HepG2 (cell line): ENCODE results near the gene PIH1D2. TPM values are rescaled to one million over a fixed set of nuclear protein-coding genes. Genes with fewer than 3 reads are reported as not detected.

Experiments
- ATAC-seq: fragments of 200-7000 bp; cut with Tn5 transposase; 3 replicates; pipeline ENCODE4 v1.9.1; 2020; ENCODE audit warnings: mild to moderate bottlenecking, moderate library complexity
- Bru-seq: library from RNA; stranded (reverse); fragments of 400-500 nt; gene quantifications from one replicate; lab custom pipeline; 2021; lab: Mats Ljungman, UMichigan
- BruChase-seq, 2 experiments: library from RNA; stranded (reverse); fragments of 400-500 nt; gene quantifications; one replicate each; lab custom pipeline; 2021; lab: Mats Ljungman, UMichigan
- BruUV-seq: library from RNA; stranded (reverse); fragments of 400-500 nt; replicated peaks from 2 replicates; lab custom pipeline; 2021; lab: Mats Ljungman, UMichigan
- CTCF ChIA-PET: fragments of 300-600 bp; formaldehyde crosslinking; extraction: SDS; loops from one replicate; lab custom pipeline; 2021; ENCODE audit warnings: low total read pairs, inconsistent platforms, low intra/inter-chr PET ratio; lab: Yijun Ruan, JAX
- POLR2A ChIA-PET: fragments of 350-600 bp; sonication (Branson Sonifier 250); formaldehyde crosslinking; loops from one replicate; lab custom pipeline; 2020; ENCODE audit warnings: antibody characterized with exemption, inconsistent platforms; lab: Yijun Ruan, JAX
- DNase-seq: peaks from one replicate; pipeline ENCODE4 v3.0.0-alpha.2; 2015; ENCODE audit warnings: low spot score
- FAIRE-seq: peaks from 3 replicates; lab custom pipeline; 2011; peaks lifted over from hg19 to GRCh38; lab: Jason Lieb, UNC
- H2AFZ ChIP-seq: one replicate; pipeline ENCODE4 v1.6.1; 2011; ENCODE audit warnings: low read length, inconsistent platforms
- H3K27ac ChIP-seq: fragments of 300-600 bp; 3 replicates; pipeline ENCODE4 v1.8.0; 2011; ENCODE audit warnings: mixed run types, mild to moderate bottlenecking, mixed read lengths, low read length, inconsistent platforms; ENCODE audit not compliant: insufficient read depth; ENCODE audit errors: extremely low read length
- H3K27me3 ChIP-seq, 2 experiments: fragments of 200-600 bp in 1 of 2; 2 replicates in 1 of 2; 3 replicates in 1 of 2; pipeline versions ENCODE4 v1.6.0 to v1.8.0; 2011; ENCODE audit warnings: low read length in 2 of 2, mild to moderate bottlenecking in 2 of 2, moderate library complexity in 2 of 2, inconsistent platforms in 1 of 2; ENCODE audit not compliant: insufficient read depth in 2 of 2, control insufficient read depth in 1 of 2
- H3K36me3 ChIP-seq, 2 experiments: fragments of 200-600 bp in 1 of 2; replicated peaks in 1 of 2; 2 replicates in 1 of 2; 3 replicates in 1 of 2; pipeline versions ENCODE4 v1.5.1 to v1.8.0; 2011; ENCODE audit warnings: low read length in 2 of 2, inconsistent platforms in 1 of 2; ENCODE audit not compliant: insufficient read depth in 2 of 2, control insufficient read depth in 1 of 2
- H3K4me1 ChIP-seq: 2 replicates; pipeline ENCODE4 v1.5.1; 2012; ENCODE audit warnings: low read length, inconsistent platforms; ENCODE audit not compliant: insufficient read depth
- H3K4me2 ChIP-seq: 2 replicates; pipeline ENCODE4 v1.6.0; 2011; ENCODE audit warnings: low read depth, low read length, inconsistent platforms
- H3K4me3 ChIP-seq, 3 experiments: fragments of 200-600 bp in 1 of 3; sonication (generic), shearing (Covaris generic) in 1 of 3; replicated peaks in 1 of 3; 2 replicates each; pipeline ENCODE4 v1.5.1; 2011 to 2016; ENCODE audit warnings: low read length in 3 of 3, inconsistent platforms in 2 of 3, low read depth in 2 of 3, mild to moderate bottlenecking in 2 of 3, control low read depth in 1 of 3, mixed read lengths in 1 of 3; ENCODE audit not compliant: insufficient read depth in 1 of 3
- H3K79me2 ChIP-seq: one replicate; pipeline ENCODE4 v1.6.1; 2011; ENCODE audit warnings: low read length, inconsistent platforms; ENCODE audit not compliant: insufficient read depth
- H3K9ac ChIP-seq: 2 replicates; pipeline ENCODE4 v1.6.0; 2011; ENCODE audit warnings: mild to moderate bottlenecking, low read depth, low read length, inconsistent platforms; ENCODE audit not compliant: insufficient read depth
- H3K9me3 ChIP-seq: 2 replicates; pipeline ENCODE4 v1.5.1; 2012; ENCODE audit warnings: mild to moderate bottlenecking, low read length
- H4K20me1 ChIP-seq: 2 replicates; pipeline ENCODE4 v1.6.0; 2011; ENCODE audit warnings: inconsistent platforms, mild to moderate bottlenecking, low read length, moderate library complexity; ENCODE audit not compliant: insufficient read depth
- FOXA1 ChIP-seq, 2 experiments: fragments of 450-650 bp in 1 of 2; sonication (generic) in 1 of 2; formaldehyde crosslinking in 1 of 2; IDR thresholded peaks; 2 replicates each; pipeline versions ENCODE4 v1.4.0 to v1.6.1; 2016 to 2020; ENCODE audit warnings: missing genetic modification reagents in 1 of 2
- MED8 ChIP-seq: sonication (generic); formaldehyde crosslinking; IDR thresholded peaks from 2 replicates; pipeline ENCODE4 v1.8.1; 2023; ENCODE audit warnings: mild to moderate bottlenecking, missing genetic modification reagents; ENCODE audit not compliant: insufficient replicate concordance
- SRSF9 ChIP-seq: fragments of 200-400 bp; formaldehyde crosslinking; IDR thresholded peaks from 2 replicates; pipeline ENCODE4 v1.6.1; 2018; ENCODE audit warnings: borderline replicate concordance, mild to moderate bottlenecking, low read depth, low read length; ENCODE audit not compliant: insufficient read depth, poor library complexity, severe bottlenecking
- ZNF605 ChIP-seq: sonication (generic); formaldehyde crosslinking; IDR thresholded peaks from 2 replicates; pipeline ENCODE4 v1.8.0; 2022; ENCODE audit warnings: mild to moderate bottlenecking, missing genetic modification reagents
- WGBS: methylation state at CpG from one replicate; pipeline ENCODE4 v1.1.6; 2017; ENCODE audit warnings: low lambda C conversion rate; 5-methylcytosine and 5-hydroxymethylcytosine counted together
- in situ Hi-C: cut with HindIII; loops from 2 replicates; pipeline ENCODE4 v1.10.0; 2017; ENCODE audit warnings: low pct_unique_long_range_greater_than_20kb; ENCODE audit not compliant: extremely low pct_ligation_motif_present
- intact Hi-C: fragments of 100-400 bp; cut with micrococcal nuclease; formaldehyde crosslinking; loops from one replicate; pipeline ENCODE4 v1.10.0; 2022; ENCODE audit not compliant: unreplicated experiment
- long read RNA-seq, 2 experiments: library from RNA in 1 of 2; library from polyadenylated mRNA in 1 of 2; stranded (forward) in 1 of 2; unstranded in 1 of 2; transcript quantifications; one replicate each; pipeline ENCODE4 v2.0.0, GENCODE V29; 2019 to 2022
- polyA minus RNA-seq, 3 experiments: library from RNA; depleted of rRNA, polyadenylated mRNA; stranded (reverse); fragments of >200 nt; gene quantifications; 2 replicates each; pipeline ENCODE4 v1.2.3, GENCODE V29; 2011; ENCODE audit warnings: low replicate concordance in 1 of 3
- polyA plus RNA-seq, 8 experiments: library from polyadenylated mRNA; depleted of rRNA in 3 of 8; stranded (reverse) in 7 of 8; unstranded in 1 of 8; fragments of >200 nt; fragmentation: Illumina TruSeq in 4 of 8; extraction: Trizol in 4 of 8; gene quantifications; 2 replicates each; pipeline versions ENCODE4 v1.2.1 to v1.2.3, GENCODE V29; 2011 to 2016; ENCODE audit warnings: low read depth in 4 of 8, missing spikeins in 1 of 8, mixed read lengths in 1 of 8; ENCODE audit not compliant: insufficient read depth in 1 of 8
- total RNA-seq, 5 experiments: library from RNA; depleted of rRNA; stranded (reverse); fragments of >200 nt; fragmentation: Illumina TruSeq; extraction: Trizol; gene quantifications; 2 replicates each; pipeline ENCODE4 v1.2.3, GENCODE V29; 2016; ENCODE audit warnings: low read depth in 1 of 5
- TF ChIP-seq, protein P1 (sequence below): sonication (generic); formaldehyde crosslinking; IDR thresholded peaks from one replicate; pipeline ENCODE4 v1.5.1; 2020; ENCODE audit warnings: mild to moderate bottlenecking, missing genetic modification reagents; ENCODE audit errors: not compliant biosample characterization

PIH1D2 gene, protein sequence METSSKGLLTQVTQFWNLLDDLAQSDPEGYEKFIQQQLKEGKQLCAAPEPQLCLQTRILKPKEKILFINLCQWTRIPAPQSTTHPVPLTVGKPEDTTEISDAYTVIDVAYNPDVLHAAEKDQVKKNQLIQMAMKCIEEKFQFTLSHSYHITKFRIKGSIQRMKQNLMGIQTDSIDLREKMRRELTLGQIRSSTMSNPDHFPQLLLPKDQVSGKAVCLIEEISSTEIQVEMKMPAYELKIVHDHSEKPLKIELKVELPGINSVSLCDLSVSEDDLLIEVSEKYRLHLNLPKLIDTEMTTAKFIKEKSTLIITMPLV
- total RNA-seq (2016; rRNA removed; fragmentation: Illumina TruSeq; extraction: Trizol) (2.7 and 2.8 TPM in 2 replicates), polyA plus RNA-seq (2011; rRNA removed) (0.49 and 0.61 TPM in 2 replicates), polyA minus RNA-seq (2011; rRNA and poly(A)+ RNA removed; ENCODE audit: low replicate concordance) (0.16 and 0.65 TPM in 2 replicates), Bru-seq, nascent RNA (percentile 36 among the genes with signal in this experiment), BruChase-seq, experiment 1, labeled RNA remaining after a 6-hour chase (percentile 39 among the genes with signal in this experiment), BruChase-seq, experiment 2, labeled RNA remaining after a 2-hour chase (percentile 36 among the genes with signal in this experiment)
- 0.53 and 1.0 TPM in 2 replicates for total RNA-seq (2016; cell fraction: cytosol; rRNA removed; fragmentation: Illumina TruSeq; extraction: Trizol; ENCODE audit: low read depth)
- 2.0 and 2.4 TPM in 2 replicates for total RNA-seq (2016; cell fraction: insoluble cytoplasmic fraction; rRNA removed; fragmentation: Illumina TruSeq; extraction: Trizol)
- 1.1 and 1.4 TPM in 2 replicates for total RNA-seq (2016; cell fraction: membrane; rRNA removed; fragmentation: Illumina TruSeq; extraction: Trizol)
- 0.93 and 2.3 TPM in 2 replicates for total RNA-seq (2016; cell fraction: nucleus; rRNA removed; fragmentation: Illumina TruSeq; extraction: Trizol)
- 0.23 and 0.24 TPM in 2 replicates for polyA plus RNA-seq (2011; cell fraction: cytosol; rRNA removed)
- 0.50 and 0.55 TPM in 2 replicates for polyA plus RNA-seq (2011; cell fraction: nucleus; rRNA removed)
- 0.24 and 0.52 TPM in 2 replicates for polyA plus RNA-seq (2012)
- polyA plus RNA-seq (2016; cell fraction: cytosol; fragmentation: Illumina TruSeq; extraction: Trizol; ENCODE audit: low read depth) = 0.49 and 0.62 TPM in 2 replicates
- 1.7 and 2.2 TPM in 2 replicates for polyA plus RNA-seq (2016; cell fraction: insoluble cytoplasmic fraction; fragmentation: Illumina TruSeq; extraction: Trizol; ENCODE audit: low read depth)
- polyA plus RNA-seq (2016; cell fraction: membrane; fragmentation: Illumina TruSeq; extraction: Trizol; ENCODE audit: low read depth) = 0.73 and 0.88 TPM in 2 replicates
- polyA plus RNA-seq (2016; cell fraction: nucleus; fragmentation: Illumina TruSeq; extraction: Trizol; ENCODE audit: insufficient read depth, low read depth) = 1.6 and 2.0 TPM in 2 replicates
- not detected in 2 replicates for polyA minus RNA-seq (2011; cell fraction: cytosol; rRNA and poly(A)+ RNA removed)
- polyA minus RNA-seq (2011; cell fraction: nucleus; rRNA and poly(A)+ RNA removed) = 0.52 and 1.1 TPM in 2 replicates
- long read RNA-seq, experiment 1 = 0 reads
- long read RNA-seq, experiment 2 = 0 reads

DNA sequence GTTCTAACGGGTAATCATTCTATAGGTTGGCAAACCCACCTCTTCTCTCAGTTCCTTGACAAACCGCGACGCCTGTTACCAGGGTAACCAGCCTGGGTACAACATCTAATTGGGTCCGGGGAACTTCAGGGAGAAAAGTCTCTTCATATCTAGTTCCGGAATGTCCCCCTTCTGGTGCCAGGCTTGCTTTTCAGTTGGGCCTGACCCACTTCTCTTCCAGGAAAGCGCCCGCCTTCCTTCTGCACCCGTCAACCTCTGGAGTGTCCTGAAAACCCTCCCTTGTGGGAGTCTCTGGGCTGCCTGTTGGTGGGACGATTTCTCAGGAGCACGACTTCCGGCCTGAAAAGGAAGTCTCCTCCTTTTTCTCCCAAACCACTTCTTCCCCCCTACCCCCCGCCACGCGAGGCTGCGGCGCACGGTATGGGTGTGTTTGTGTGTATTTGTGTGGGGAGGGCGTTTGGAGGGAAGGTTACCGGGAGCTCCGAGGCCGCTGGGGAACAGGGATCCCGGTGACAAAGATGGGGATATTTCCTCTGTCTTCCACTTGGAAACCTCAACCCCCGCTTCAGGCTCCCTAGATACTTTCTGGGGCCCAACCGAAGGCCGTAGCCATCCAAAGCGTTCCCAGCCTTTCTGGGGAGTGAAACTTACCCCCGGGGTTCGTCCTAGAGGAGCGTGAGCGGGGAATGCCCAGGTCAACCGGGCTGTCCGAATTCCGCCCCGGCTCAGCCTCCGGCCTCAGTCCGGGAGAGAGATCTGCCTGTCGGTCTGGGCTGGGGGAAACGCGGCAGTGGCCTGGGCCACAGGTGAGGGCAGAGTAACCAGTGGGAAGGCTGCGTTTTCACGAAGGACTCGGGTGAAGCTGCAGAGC lies at the start of gene PIH1D2, which contains the start of gene NKAPD1:
Gene PIH1D2 (minus strand): TSS at position 77 of the 871 bp plus-strand sequence. CDS start 843 bp downstream, outside the sequence.
Gene NKAPD1 (plus strand): TSS at position 359 of the 871 bp plus-strand sequence. CDS start 1,276 bp downstream, outside the sequence.
- CTCF ChIA-PET = no interaction called here
- Histone ChIP-seq H3K9me3 (no peaks in the 10 kb centered on the region), H3K4me3 (peak within 1 kb of the TSS; percentile 81 to 99 (median 99)), H4K20me1 (no peaks in the 10 kb centered on the region), H3K27me3 (no peaks in the 10 kb centered on the region; a peak in 1 of 5 replicates), H3K27ac (peak within 1 kb of the TSS; percentile 99), H2AFZ (peak within 1 kb of the TSS; percentile 96), H3K79me2 (peaks cover 27% of the 10 kb centered on the region), H3K36me3 (peaks cover 5 to 21% of the 10 kb centered on the region in 2 experiments; a peak in 4 of 5 replicates), H3K9ac (peak within 1 kb of the TSS; percentile 98), H3K4me2 (peak within 1 kb of the TSS; percentile 91), H3K4me1 (peaks cover 15% of the 10 kb centered on the region)
- FAIRE-seq (peak; percentile 52), ATAC-seq (peak; percentile 91), DNase-seq (peak; percentile 85)
- TSS peak; percentile 61 for BruUV-seq
- in situ Hi-C loops = no loop called here
- under 1% methylated on average over 33 of the region's 43 CpGs for WGBS
- intact Hi-C loops = loop anchor here (1.0 to 5.0 kb wide), 3 partner anchors 47 to 195 kb away; partner anchors contain the start of genes CFAP68, DLAT and FDXACB1
- POLR2A ChIA-PET = interaction anchor here (0.6 to 2.2 kb wide), 2 partner anchors 13 to 203 kb away, joined by 3 to 6 read pairs; partner anchors contain the start of genes ALG9, SDHD and TIMM8B
- TF ChIP-seq, protein P1, sequence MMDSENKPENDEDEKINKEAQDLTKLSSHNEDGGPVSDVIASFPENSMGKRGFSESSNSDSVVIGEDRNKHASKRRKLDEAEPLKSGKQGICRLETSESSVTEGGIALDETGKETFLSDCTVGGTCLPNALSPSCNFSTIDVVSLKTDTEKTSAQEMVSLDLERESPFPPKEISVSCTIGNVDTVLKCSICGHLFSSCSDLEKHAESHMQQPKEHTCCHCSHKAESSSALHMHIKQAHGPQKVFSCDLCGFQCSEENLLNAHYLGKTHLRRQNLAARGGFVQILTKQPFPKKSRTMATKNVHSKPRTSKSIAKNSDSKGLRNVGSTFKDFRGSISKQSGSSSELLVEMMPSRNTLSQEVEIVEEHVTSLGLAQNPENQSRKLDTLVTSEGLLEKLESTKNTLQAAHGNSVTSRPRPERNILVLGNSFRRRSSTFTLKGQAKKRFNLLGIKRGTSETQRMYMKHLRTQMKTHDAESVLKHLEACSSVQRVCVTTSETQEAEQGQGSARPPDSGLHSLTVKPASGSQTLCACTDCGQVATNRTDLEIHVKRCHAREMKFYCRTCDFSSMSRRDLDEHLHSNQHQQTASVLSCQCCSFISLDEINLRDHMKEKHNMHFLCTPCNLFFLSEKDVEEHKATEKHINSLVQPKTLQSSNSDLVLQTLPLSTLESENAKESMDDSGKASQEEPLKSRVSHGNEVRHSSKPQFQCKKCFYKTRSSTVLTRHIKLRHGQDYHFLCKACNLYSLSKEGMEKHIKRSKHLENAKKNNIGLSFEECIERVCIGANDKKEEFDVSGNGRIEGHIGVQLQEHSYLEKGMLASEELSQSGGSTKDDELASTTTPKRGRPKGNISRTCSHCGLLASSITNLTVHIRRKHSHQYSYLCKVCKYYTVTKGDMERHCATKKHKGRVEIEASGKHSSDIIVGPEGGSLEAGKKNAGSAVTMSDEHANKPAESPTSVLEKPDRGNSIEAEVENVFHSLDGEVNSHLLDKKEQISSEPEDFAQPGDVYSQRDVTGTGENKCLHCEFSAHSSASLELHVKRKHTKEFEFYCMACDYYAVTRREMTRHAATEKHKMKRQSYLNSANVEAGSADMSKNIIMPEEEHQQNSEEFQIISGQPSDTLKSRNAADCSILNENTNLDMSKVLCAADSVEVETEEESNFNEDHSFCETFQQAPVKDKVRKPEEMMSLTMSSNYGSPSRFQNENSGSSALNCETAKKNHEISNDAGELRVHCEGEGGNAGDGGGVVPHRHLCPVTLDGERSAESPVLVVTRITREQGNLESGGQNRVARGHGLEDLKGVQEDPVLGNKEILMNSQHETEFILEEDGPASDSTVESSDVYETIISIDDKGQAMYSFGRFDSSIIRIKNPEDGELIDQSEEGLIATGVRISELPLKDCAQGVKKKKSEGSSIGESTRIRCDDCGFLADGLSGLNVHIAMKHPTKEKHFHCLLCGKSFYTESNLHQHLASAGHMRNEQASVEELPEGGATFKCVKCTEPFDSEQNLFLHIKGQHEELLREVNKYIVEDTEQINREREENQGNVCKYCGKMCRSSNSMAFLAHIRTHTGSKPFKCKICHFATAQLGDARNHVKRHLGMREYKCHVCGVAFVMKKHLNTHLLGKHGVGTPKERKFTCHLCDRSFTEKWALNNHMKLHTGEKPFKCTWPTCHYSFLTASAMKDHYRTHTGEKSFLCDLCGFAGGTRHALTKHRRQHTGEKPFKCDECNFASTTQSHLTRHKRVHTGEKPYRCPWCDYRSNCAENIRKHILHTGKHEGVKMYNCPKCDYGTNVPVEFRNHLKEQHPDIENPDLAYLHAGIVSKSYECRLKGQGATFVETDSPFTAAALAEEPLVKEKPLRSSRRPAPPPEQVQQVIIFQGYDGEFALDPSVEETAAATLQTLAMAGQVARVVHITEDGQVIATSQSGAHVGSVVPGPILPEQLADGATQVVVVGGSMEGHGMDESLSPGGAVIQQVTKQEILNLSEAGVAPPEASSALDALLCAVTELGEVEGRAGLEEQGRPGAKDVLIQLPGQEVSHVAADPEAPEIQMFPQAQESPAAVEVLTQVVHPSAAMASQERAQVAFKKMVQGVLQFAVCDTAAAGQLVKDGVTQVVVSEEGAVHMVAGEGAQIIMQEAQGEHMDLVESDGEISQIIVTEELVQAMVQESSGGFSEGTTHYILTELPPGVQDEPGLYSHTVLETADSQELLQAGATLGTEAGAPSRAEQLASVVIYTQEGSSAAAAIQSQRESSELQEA (CRISPR knock-in tag) = no peak
- TF ChIP-seq FOXA1 (IDR thresholded peaks at IDR 0.05) (no peak), FOXA1 (CRISPR knock-in tag; IDR thresholded peaks at IDR 0.05) (0 out of 2 replicates have a peak, but pooled peaks have one; percentile 4), SRSF9 (no peak), MED8 (CRISPR knock-in tag) (no peak), ZNF605 (0 out of 2 replicates have a peak, but pooled peaks have one; percentile 29)
